ENCODE measurements around the gene LZTFL1.
A peak's percentile ranks its signal among the peaks of the same experiment; 100 is the strongest.

The LZTFL1 gene

GRCh38 chr3:45814322-45814721 lies 27.6 kb downstream of the LZTFL1 start:
- DNase-seq (ENCODE audit: low read depth in 1 of 2, low spot score in 1 of 2), result no peak

DNA sequence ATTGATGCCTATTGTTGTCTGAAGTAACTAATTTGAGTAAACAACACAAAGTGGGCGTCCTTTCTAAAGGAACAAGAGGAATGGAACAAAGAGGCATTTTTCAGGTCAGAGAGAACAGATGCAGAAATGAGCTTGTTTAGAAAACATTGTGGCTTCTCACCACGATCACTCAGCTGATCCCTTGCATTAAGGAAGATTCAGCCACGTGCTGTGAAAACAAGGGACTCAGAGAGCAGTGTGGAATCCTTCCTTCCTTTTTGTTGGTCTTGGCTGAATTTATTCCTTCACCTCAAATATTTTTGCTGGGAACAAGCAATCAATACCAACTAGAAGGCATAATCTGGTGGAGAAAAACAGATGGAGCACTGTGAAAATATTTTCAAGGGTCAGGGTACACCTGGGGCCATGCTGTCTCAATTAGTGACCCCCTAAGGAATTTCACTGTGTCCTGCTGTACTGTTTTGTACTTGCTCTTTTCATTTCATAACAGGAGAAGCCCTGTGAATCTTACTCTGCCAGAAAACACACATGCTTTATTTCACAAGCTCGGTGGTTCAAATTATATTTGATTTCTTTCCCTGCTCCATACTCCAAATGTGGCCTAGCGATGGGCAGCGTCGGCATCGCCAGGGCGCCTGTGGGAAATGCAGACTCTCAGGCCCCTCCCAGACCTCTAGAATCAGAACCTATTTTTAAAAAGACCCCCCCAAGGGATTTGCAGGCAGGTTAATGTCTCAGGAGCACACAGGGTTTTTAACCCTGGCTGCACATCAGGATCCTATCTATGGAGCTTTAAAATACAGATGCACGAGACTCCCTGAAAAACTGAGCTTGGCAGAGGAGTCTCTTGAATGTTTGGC lies 34.0 kb downstream of the LZTFL1 start:
- DNase-seq (ENCODE audit: low read depth in 1 of 2, low spot score in 1 of 2), result no peak

- DNase-seq (ENCODE audit: low read depth in 1 of 2, low spot score in 1 of 2), result no peak
These were observed 34.8 kb downstream of the LZTFL1 start for GRCh38 chr3:45807133-45807532.

DNA sequence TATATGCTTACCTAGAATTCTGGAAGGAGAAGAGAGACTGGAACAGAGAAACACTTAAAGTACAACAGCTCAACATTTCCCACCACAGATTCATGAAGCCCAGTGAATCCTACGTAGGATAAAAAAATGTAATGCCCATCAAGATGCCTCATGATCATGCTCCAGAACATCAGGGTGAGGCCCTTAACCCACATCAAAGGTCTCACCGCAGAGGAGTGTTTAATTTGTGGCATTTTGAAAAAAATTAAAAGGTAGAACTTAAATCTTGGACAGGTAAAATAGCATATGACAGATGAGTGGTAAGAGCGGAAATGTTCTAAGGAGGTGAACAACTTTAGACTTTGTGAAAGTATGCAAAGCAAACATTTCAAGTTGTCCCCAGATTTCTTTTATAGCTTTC lies 35.8 kb downstream of the LZTFL1 start:
- DNase-seq (ENCODE audit: low read depth in 1 of 2, low spot score in 1 of 2), result no peak

- no peak for DNase-seq (ENCODE audit: low read depth in 1 of 2, low spot score in 1 of 2)
These were observed 38.5 kb downstream of the LZTFL1 start for GRCh38 chr3:45803252-45803935.

- DNase-seq (ENCODE audit: low read depth in 1 of 2, low spot score in 1 of 2), result no peak
These were observed 39.8 kb downstream of the LZTFL1 start for GRCh38 chr3:45802146-45802545.

DNA sequence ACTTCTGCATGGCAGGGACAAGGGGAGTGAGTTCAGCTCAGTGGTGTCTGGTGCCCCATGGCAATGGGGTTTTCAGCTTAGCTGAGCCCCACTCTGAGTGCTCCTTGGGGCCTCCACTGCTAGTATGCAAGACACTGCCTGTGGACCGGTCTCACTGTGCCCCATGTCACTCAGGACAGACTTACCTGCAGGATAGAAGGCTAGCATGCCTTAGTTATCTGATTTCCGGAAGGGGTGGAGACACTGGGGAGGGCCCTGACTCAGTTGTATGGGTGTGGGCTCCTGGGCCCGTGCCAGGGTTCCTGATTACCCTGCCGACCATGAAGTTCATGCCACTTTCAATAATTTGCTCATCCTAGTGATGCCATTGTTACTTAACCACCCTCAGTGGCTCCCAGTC lies 41.3 kb downstream of the LZTFL1 start:
- no peak for DNase-seq (ENCODE audit: low read depth in 1 of 2, low spot score in 1 of 2)

GRCh38 chr3:45799586-45799985 lies 42.3 kb downstream of the LZTFL1 start:
- DNase-seq (ENCODE audit: low read depth in 1 of 2, low spot score in 1 of 2), result no peak

GRCh38 chr3:45798034-45798433 lies 43.9 kb downstream of the LZTFL1 start:
- DNase-seq (ENCODE audit: low read depth in 1 of 2, low spot score in 1 of 2), result no peak

- no peak for DNase-seq (ENCODE audit: low read depth in 1 of 2, low spot score in 1 of 2)
These were observed 44.8 kb downstream of the LZTFL1 start for GRCh38 chr3:45796902-45797637.

DNA sequence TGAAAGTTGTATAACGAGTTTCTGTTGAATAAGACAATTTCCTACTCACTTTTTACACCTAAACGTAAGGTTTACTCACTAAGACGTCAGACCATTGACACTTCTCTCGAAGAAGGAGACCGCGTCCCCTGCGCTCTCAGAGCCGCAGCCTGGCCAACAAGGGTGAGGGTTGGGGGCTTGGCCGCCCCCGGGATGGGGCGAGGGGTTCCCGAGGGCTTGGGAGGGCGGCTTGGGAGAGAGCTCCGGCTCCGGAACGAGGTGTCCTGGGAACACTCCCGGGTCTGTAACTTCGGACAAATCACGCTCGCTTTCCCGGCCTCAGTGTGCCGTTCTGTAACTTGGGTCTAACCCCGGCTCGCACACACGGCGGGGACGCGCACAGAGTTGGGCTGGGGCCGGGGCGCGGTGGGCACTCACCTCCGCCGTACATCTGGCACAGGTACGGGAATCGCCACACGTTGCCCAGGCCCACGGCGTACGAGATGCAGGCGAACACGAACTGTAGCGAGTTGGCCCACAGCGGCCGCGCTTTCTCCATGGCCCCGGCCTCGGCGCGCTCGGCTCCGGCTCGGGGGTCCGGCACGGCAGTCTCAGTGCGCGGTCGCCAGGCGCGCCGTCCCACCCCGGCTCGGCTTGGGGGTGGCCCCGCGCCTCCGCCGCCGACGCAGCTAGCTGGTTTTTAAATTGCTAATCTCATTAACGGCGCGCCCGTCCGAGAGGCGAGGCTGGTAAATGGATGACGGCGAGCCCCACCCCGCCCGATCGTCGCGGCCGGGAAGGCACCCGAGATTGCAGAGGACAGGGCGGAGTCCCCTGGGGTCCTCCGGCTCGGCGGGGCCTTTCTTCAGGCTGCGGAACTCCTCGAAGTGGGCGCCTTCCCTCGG lies 45.8 kb downstream of the LZTFL1 start, which contains the start of gene SLC6A20:
TSS of gene SLC6A20 (minus strand) at position 655 of the 884 bp plus-strand sequence. CDS start at position 538, 117 bp downstream.
- DNase-seq (ENCODE audit: low read depth in 1 of 2, low spot score in 1 of 2), result peak in 1 of 2 donors; percentile 11

- no peak for DNase-seq (ENCODE audit: low read depth in 1 of 2, low spot score in 1 of 2)
These were observed 46.4 kb downstream of the LZTFL1 start for GRCh38 chr3:45795509-45795881.

GRCh38 chr3:45794660-45795059 lies 47.3 kb downstream of the LZTFL1 start:
- DNase-seq (ENCODE audit: low read depth in 1 of 2, low spot score in 1 of 2), result no peak

GRCh38 chr3:45794177-45794560 lies 47.8 kb downstream of the LZTFL1 start:
- DNase-seq (ENCODE audit: low read depth in 1 of 2, low spot score in 1 of 2), result no peak

DNA sequence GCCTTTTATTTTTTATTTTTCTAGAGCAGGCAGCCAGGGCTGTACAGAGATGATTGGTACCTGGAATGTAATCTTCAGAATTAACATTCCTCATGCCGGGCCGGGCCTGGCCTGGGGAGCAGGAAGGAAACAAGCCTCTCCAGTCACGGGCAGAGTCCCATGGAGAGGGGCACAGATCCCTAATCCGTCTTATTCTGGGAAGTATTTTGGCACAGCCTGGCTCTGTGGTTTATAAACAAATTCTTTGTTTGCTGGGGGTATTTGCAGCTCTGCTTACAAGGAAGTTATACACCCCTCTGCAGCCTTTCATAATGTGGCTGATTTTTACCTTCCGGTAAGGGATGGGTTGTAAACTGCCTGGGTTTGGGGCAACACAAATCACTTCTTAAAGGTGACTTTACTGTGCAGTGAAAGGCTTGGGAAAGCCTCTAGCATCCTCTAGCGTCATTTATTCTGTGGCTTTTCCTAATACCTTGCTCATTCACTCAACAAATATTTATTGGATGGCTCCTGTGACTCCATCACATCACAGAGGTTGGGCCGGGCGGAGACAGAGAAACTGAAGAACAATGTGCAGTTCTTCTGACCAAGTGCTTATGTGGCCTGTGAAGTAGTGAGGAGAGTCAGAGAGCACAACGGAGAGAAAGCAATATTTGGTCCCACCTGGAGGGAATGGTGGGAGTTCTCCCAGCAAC lies 48.3 kb downstream of the LZTFL1 start:
- no peak for DNase-seq (ENCODE audit: low read depth in 1 of 2, low spot score in 1 of 2)

- DNase-seq (ENCODE audit: low read depth in 1 of 2, low spot score in 1 of 2), result no peak
These were observed 49.3 kb downstream of the LZTFL1 start for GRCh38 chr3:45792516-45793172.

DNA sequence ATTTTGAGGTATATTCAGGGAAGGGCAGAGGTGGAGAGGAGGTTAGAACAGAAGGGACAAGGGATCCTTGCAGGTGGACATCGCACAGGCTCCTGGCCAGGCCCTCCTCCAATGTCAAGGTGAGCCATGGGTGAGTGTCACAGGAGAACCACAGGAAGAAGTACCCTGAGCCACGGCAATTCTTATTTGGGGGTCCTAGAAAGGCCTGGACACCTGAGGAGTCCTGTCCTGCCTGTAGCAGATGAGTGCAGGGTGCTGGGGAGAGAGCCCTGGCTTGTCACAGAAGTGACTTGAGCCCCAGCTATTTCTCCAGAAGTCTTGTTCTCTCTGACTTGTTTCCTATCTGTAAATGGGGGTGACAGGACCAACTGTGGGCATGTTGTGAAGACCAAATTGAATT lies 49.9 kb downstream of the LZTFL1 start:
- DNase-seq (ENCODE audit: low read depth in 1 of 2, low spot score in 1 of 2), result no peak

GRCh38 chr3:45790596-45790995 lies 51.3 kb downstream of the LZTFL1 start:
- no peak for DNase-seq (ENCODE audit: low read depth in 1 of 2, low spot score in 1 of 2)

- no peak for DNase-seq (ENCODE audit: low read depth in 1 of 2, low spot score in 1 of 2)
These were observed 52.6 kb downstream of the LZTFL1 start for GRCh38 chr3:45789235-45789812.
